GM12878 (cell line): ENCODE measurements around the gene ATP13A5. TPM values are rescaled to one million over a fixed set of nuclear protein-coding genes. Genes with fewer than 3 reads are reported as not detected.

Experiments
- ATAC-seq: fragments of 200-7000 bp; cut with Tn5 transposase; 3 replicates; pipeline ENCODE4 v1.9.1; 2020; ENCODE audit warnings: mild to moderate bottlenecking, moderate library complexity
- BruUV-seq: library from RNA; stranded (reverse); fragments of 400-500 nt; replicated peaks from 2 replicates; lab custom pipeline; 2021; lab: Mats Ljungman, UMichigan
- CTCF ChIA-PET: fragments of 300-600 bp; sonication (Branson Sonifier 250); formaldehyde crosslinking; extraction: SDS; loops from one replicate; lab custom pipeline; 2021; ENCODE audit warnings: inconsistent platforms; lab: Yijun Ruan, JAX
- POLR2A ChIA-PET: fragments of 350-600 bp; formaldehyde crosslinking; extraction: SDS; loops from one replicate; lab custom pipeline; 2021; ENCODE audit warnings: inconsistent platforms; lab: Charles Lee
- RAD21 ChIA-PET: fragments of 300-600 bp; sonication (Branson Sonifier 250); formaldehyde crosslinking; loops from one replicate; lab custom pipeline; 2023; ENCODE audit warnings: antibody characterized with exemption; ENCODE audit not compliant: unreplicated experiment; lab: Charles Lee
- SMC1A ChIA-PET: fragments of 300-600 bp; sonication (Branson Sonifier 250); formaldehyde crosslinking; loops from one replicate; lab custom pipeline; 2023; ENCODE audit not compliant: unreplicated experiment, uncharacterized antibody; lab: Charles Lee
- DNase-seq: peaks from one replicate; pipeline ENCODE4 v3.0.0-alpha.2; 2011; ENCODE audit warnings: low read depth, low spot score
- FAIRE-seq: peaks from 3 replicates; lab custom pipeline; 2011; peaks lifted over from hg19 to GRCh38; lab: Jason Lieb, UNC
- H2AFZ ChIP-seq: 2 replicates; pipeline ENCODE4 v1.6.0; 2011; ENCODE audit warnings: low read depth, low read length, control low read depth; ENCODE audit not compliant: control insufficient read depth
- H3K27ac ChIP-seq: 2 replicates; pipeline ENCODE4 v1.5.1; 2011; ENCODE audit warnings: control low read depth; ENCODE audit not compliant: control insufficient read depth, insufficient read depth
- H3K27me3 ChIP-seq, 2 experiments: replicated peaks in 1 of 2; 2 replicates each; pipeline versions ENCODE4 v1.6.0 to v1.6.1; 2011; ENCODE audit warnings: low read length in 1 of 2; ENCODE audit not compliant: control insufficient read depth in 2 of 2, insufficient read depth in 2 of 2
- H3K36me3 ChIP-seq, 2 experiments: 2 replicates each; pipeline ENCODE4 v1.5.1; 2011; ENCODE audit warnings: low read length in 1 of 2; ENCODE audit not compliant: control insufficient read depth in 2 of 2, insufficient read depth in 2 of 2
- H3K4me1 ChIP-seq: 2 replicates; pipeline ENCODE4 v1.6.1; 2011; ENCODE audit warnings: mild to moderate bottlenecking, low read length, moderate library complexity, mixed read lengths; ENCODE audit not compliant: control insufficient read depth, insufficient read depth
- H3K4me2 ChIP-seq: 2 replicates; pipeline ENCODE4 v1.6.0; 2011; ENCODE audit warnings: control low read depth; ENCODE audit not compliant: control insufficient read depth, insufficient read depth
- H3K4me3 ChIP-seq: fragments of 200-600 bp; sonication (generic); 2 replicates; pipeline ENCODE4 v1.5.1; 2016
- H3K79me2 ChIP-seq: 2 replicates; pipeline ENCODE4 v1.6.0; 2011; ENCODE audit warnings: low read length; ENCODE audit not compliant: control insufficient read depth, insufficient read depth
- H3K9ac ChIP-seq: 2 replicates; pipeline ENCODE4 v1.8.0; 2011; ENCODE audit warnings: low read length, control low read depth, mixed read lengths; ENCODE audit not compliant: control insufficient read depth, insufficient read depth
- H3K9me3 ChIP-seq: replicated peaks from 3 replicates; pipeline ENCODE4 v1.5.1; 2011; ENCODE audit warnings: mild to moderate bottlenecking, low read length; ENCODE audit not compliant: control insufficient read depth, insufficient read depth
- H4K20me1 ChIP-seq: 2 replicates; pipeline ENCODE4 v1.6.0; 2011; ENCODE audit not compliant: control insufficient read depth, insufficient read depth
- BHLHE40 ChIP-seq, 2 experiments: fragments of 450-650 bp in 1 of 2; IDR thresholded peaks; 2 replicates each; pipeline ENCODE4 v1.6.1; 2011 to 2017; ENCODE audit warnings: low read depth in 2 of 2, borderline replicate concordance in 1 of 2, improper control_type of control experiment in 1 of 2, low read length in 1 of 2, mild to moderate bottlenecking in 1 of 2
- CHD4 ChIP-seq: fragments of 200-600 bp; sonication (generic); IDR thresholded peaks from 2 replicates; pipeline ENCODE4 v1.6.1; 2016; ENCODE audit warnings: mild to moderate bottlenecking
- EP300 ChIP-seq, 2 experiments: fragments of 150-350 bp in 1 of 2; IDR thresholded peaks; 2 replicates each; pipeline ENCODE4 v1.6.1; 2011 to 2012; ENCODE audit warnings: low read depth in 2 of 2, low read length in 2 of 2, borderline replicate concordance in 1 of 2, improper control_type of control experiment in 1 of 2, inconsistent platforms in 1 of 2; ENCODE audit not compliant: control insufficient read depth in 1 of 2
- IRF4 ChIP-seq: IDR thresholded peaks from 2 replicates; pipeline ENCODE4 v1.6.1; 2011; ENCODE audit warnings: low read depth, low read length
- NFXL1 ChIP-seq: fragments of 450-650 bp; IDR thresholded peaks from 2 replicates; pipeline ENCODE4 v1.6.1; 2017; ENCODE audit warnings: antibody characterized with exemption, mild to moderate bottlenecking, borderline replicate concordance
- NFYB ChIP-seq: IDR thresholded peaks from 2 replicates; pipeline ENCODE4 v1.6.1; 2011; ENCODE audit warnings: low read depth, mild to moderate bottlenecking, low read length, improper control_type of control experiment, moderate library complexity; ENCODE audit not compliant: insufficient read depth
- POLR2AphosphoS5 ChIP-seq: IDR thresholded peaks from 2 replicates; pipeline ENCODE4 v1.6.1; 2011; ENCODE audit warnings: mild to moderate bottlenecking, low read length, inconsistent platforms
- SRF ChIP-seq, 2 experiments: IDR thresholded peaks; 2 replicates each; pipeline ENCODE4 v1.6.1; 2011; ENCODE audit warnings: low read depth in 2 of 2, low read length in 2 of 2, mild to moderate bottlenecking in 1 of 2, moderate library complexity in 1 of 2
- STAT1 ChIP-seq: fragments of 450-650 bp; conservative IDR thresholded peaks from 2 replicates; pipeline ENCODE4 v1.6.1; 2014; ENCODE audit warnings: antibody characterized with exemption, mild to moderate bottlenecking
- WRNIP1 ChIP-seq: IDR thresholded peaks from 2 replicates; pipeline ENCODE4 v1.6.1; 2011; ENCODE audit warnings: low read depth, low read length, improper control_type of control experiment, borderline replicate concordance
- ZNF207 ChIP-seq: fragments of 450-650 bp; IDR thresholded peaks from 2 replicates; pipeline ENCODE4 v1.6.1; 2014; ENCODE audit warnings: antibody characterized with exemption, mild to moderate bottlenecking, borderline replicate concordance
- WGBS: methylation state at CpG from one replicate; pipeline ENCODE4 v1.1.6; 2016; ENCODE audit warnings: low lambda C conversion rate; ENCODE audit not compliant: insufficient replicate concordance, insufficient coverage; ENCODE audit errors: missing lambda C conversion rate; 5-methylcytosine and 5-hydroxymethylcytosine counted together
- in situ Hi-C: fragments of 300-500 bp; cut with MboI; formaldehyde crosslinking; loops from 9 replicates; pipeline ENCODE4 v1.14.3; 2018; ENCODE audit warnings: mixed read lengths
- intact Hi-C: fragments of 100-400 bp; cut with micrococcal nuclease; formaldehyde crosslinking; loops from one replicate; pipeline ENCODE4 v1.14.2; 2022; ENCODE audit not compliant: unreplicated experiment
- polyA plus RNA-seq, 11 experiments: library from polyadenylated mRNA; depleted of rRNA in 4 of 11; unstranded in 6 of 11; stranded (reverse) in 5 of 11; fragments of >200 nt; fragmentation: Nextera tagmentation in 4 of 11; fragmentation: Illumina TruSeq in 1 of 11; extraction: Ambion mirVana in 4 of 11; extraction: Trizol in 1 of 11; gene quantifications; 1 replicate in 1 of 11; 2 replicates in 10 of 11; pipeline versions ENCODE4 v1.2.1 to v1.2.3, GENCODE V29; 2011 to 2016; ENCODE audit warnings: inconsistent platforms in 2 of 11, missing spikeins in 2 of 11, low read depth in 1 of 11
- total RNA-seq, 4 experiments: library from RNA; depleted of rRNA in 3 of 4; stranded (reverse); fragments of >200 nt in 3 of 4; fragmentation: Illumina TruSeq in 1 of 4; extraction: Trizol in 1 of 4; gene quantifications; 2 replicates each; pipeline versions ENCODE4 v1.2.1 to v1.2.3, GENCODE V29; 2013 to 2021
- TF ChIP-seq, protein P1 (sequence below): fragments of 450-650 bp; formaldehyde crosslinking; IDR thresholded peaks from 2 replicates; pipeline ENCODE4 v1.5.0; 2022; ENCODE audit warnings: mild to moderate bottlenecking, missing genetic modification characterization

The ATP13A5 gene
- total and polyA plus RNA-seq, 10 of the 15 experiments (the other 5 are each of a cell fraction or from before 2014, with no cell fraction given), result not detected

DNA sequence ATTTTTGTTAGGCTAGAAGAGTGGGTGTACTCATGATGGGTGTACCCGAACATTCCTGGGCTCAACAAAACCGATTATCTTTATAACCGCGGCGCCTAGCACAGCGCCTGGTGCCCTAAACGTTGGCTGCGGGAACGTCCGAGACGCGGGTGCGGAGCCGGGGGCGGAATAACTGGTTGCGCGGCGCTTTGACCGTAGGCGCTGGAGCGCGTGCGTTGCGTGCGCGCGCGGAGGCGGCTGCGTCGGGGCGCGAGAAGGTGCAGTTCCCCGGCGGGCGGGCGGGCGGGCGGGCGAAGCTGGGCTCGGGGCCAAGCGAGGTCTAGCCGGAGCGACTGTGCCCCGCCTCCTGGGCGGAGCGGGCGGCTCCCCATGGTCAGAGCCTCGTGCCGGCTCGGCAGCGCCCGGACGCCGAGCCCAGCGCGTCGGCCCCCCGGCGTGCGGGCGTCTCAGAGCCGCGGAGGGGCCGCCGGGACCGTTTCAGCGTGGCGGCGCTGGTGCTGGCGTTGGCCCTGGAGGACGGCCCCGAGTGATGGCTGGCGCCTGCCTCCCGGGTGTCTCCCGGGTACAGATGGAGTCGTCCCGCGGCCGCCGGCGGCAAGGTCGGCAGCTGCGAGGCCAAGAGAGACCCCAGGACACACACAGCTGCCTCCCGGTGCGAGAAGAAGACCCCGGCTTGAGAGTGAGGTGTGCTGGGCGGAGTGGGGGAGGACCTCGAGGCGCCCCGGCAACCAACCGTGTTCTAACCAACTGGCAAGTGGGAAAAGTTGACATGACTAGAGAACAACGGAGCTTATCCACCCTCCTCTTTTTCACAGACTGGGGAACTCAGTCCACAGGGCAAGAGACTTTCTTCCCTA is 137.5 kb downstream of the ATP13A5 start, which contains the start of gene PLAAT1:
Gene PLAAT1 (plus strand): TSS at position 373 of the 857 bp plus-strand sequence. CDS start 14,429 bp downstream, outside the sequence.
- ATAC-seq (no peak), FAIRE-seq (no peak), DNase-seq (no peak)
- Histone ChIP-seq H3K79me2 (no peaks in the 10 kb centered on the region), H3K9me3 (no peaks in the 10 kb centered on the region; the same call in 2 of the 3 replicates), H3K27ac (no peak within 1 kb of the TSS), H3K4me3 (no peak within 1 kb of the TSS), H4K20me1 (no peaks in the 10 kb centered on the region), H3K27me3 (peaks cover 2% of the 10 kb centered on the region in 2 experiments; a peak in 3 of 4 replicates), H3K4me1 (no peaks in the 10 kb centered on the region), H2AFZ (no peak within 1 kb of the TSS; the same call in 1 of the 2 replicates), H3K4me2 (peak within 1 kb of the TSS; percentile 44; the same call in 1 of the 2 replicates), H3K9ac (no peak within 1 kb of the TSS), H3K36me3 (no peaks in the 10 kb centered on the region)
- TF ChIP-seq SRF (IDR thresholded peaks at IDR 0.05; ENCODE audit: low read depth in 2 of 2, low read length in 2 of 2) (0 out of 4 replicates have a peak, but pooled peaks of 1 of the 2 experiments have one; percentile 3), NFXL1 (no peak)
- 8% methylated on average over 70 of the region's 93 CpGs for WGBS
- RAD21 ChIA-PET, result no interaction called here
- in situ Hi-C loops (no loop called here), intact Hi-C loops (no loop called here)
- BruUV-seq, result no TSS peak
- CTCF ChIA-PET, result no interaction called here
- POLR2A ChIA-PET, result interaction anchor here (0.6 kb wide), 1 partner anchor 40 kb away, joined by 3 read pairs; no protein-coding TSS in a partner anchor
- SMC1A ChIA-PET, result no interaction called here

GRCh38 chr3:193240436-193240849 is 138.1 kb downstream of the ATP13A5 start:
- H3K27me3 ChIP-seq, result peaks cover 2% of the 10 kb centered on the region in 2 experiments; a peak in 3 of 4 replicates
- no TSS peak for BruUV-seq
- no peaks in the 10 kb centered on the region for H3K4me1 ChIP-seq
- 0% methylated on average over 2 of the region's 9 CpGs for WGBS
- no peak for DNase-seq
- no peak overlapping the region for H3K4me3 ChIP-seq
- H3K79me2 ChIP-seq, result no peaks in the 10 kb centered on the region
- ATAC-seq, result no peak
- no peaks in the 10 kb centered on the region for H3K36me3 ChIP-seq
- ChIA-PET RAD21 (no interaction called here), POLR2A (no interaction called here), CTCF (no interaction called here), SMC1A (no interaction called here)
- H3K9ac ChIP-seq, result no peak overlapping the region
- intact Hi-C loops, result no loop called here
- no peak overlapping the region for H2AFZ ChIP-seq
- no peaks in the 10 kb centered on the region; the same call in 2 of the 3 replicates for H3K9me3 ChIP-seq
- H4K20me1 ChIP-seq, result no peaks in the 10 kb centered on the region
- FAIRE-seq, result no peak
- H3K4me2 ChIP-seq, result peak overlapping the region; percentile 44; the same call in 1 of the 2 replicates
- in situ Hi-C loops, result no loop called here
- no peak overlapping the region for H3K27ac ChIP-seq
- TF ChIP-seq, protein P1, sequence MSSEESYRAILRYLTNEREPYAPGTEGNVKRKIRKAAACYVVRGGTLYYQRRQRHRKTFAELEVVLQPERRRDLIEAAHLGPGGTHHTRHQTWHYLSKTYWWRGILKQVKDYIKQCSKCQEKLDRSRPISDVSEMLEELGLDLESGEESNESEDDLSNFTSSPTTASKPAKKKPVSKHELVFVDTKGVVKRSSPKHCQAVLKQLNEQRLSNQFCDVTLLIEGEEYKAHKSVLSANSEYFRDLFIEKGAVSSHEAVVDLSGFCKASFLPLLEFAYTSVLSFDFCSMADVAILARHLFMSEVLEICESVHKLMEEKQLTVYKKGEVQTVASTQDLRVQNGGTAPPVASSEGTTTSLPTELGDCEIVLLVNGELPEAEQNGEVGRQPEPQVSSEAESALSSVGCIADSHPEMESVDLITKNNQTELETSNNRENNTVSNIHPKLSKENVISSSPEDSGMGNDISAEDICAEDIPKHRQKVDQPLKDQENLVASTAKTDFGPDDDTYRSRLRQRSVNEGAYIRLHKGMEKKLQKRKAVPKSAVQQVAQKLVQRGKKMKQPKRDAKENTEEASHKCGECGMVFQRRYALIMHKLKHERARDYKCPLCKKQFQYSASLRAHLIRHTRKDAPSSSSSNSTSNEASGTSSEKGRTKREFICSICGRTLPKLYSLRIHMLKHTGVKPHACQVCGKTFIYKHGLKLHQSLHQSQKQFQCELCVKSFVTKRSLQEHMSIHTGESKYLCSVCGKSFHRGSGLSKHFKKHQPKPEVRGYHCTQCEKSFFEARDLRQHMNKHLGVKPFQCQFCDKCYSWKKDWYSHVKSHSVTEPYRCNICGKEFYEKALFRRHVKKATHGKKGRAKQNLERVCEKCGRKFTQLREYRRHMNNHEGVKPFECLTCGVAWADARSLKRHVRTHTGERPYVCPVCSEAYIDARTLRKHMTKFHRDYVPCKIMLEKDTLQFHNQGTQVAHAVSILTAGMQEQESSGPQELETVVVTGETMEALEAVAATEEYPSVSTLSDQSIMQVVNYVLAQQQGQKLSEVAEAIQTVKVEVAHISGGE (CRISPR knock-in tag), result no peak
- TF ChIP-seq ZNF207, result no peak
- no peak for TF ChIP-seq BHLHE40 (IDR thresholded peaks at IDR 0.05; ENCODE audit: borderline replicate concordance in 1 of 2, low read depth in 2 of 2, low read length in 1 of 2)
- TF ChIP-seq POLR2AphosphoS5, result no peak
- TF ChIP-seq WRNIP1, result no peak
- no peak for TF ChIP-seq STAT1
- TF ChIP-seq EP300 (IDR thresholded peaks at IDR 0.05; ENCODE audit: borderline replicate concordance in 1 of 2, control insufficient read depth in 1 of 2, low read depth in 2 of 2, low read length in 2 of 2), result no peak
- no peak for TF ChIP-seq IRF4
- TF ChIP-seq CHD4, result no peak
- TF ChIP-seq NFYB, result no peak
